OCI-LY1 (cell line): Measurements from ENCODE around the gene FARS2.
A peak's percentile ranks its signal among the peaks of the same experiment; 100 is the strongest.
"Not testable (repeated sequence)": the region's sequence is repeated elsewhere in the genome, so short reads cannot be mapped to it uniquely, and the experiment has no call there.

Experiments used
- H2AFZ ChIP-seq: fragments of 200-600 bp; sonication (generic), shearing (Covaris generic); 2 replicates; pipeline ENCODE4 v1.6.0; 2014; ENCODE audit warnings: antibody characterized with exemption, mild to moderate bottlenecking, low read length
- H3F3A ChIP-seq: fragments of 200-600 bp; sonication (generic), shearing (Covaris generic); 2 replicates; pipeline ENCODE4 v1.6.0; 2014; ENCODE audit warnings: mild to moderate bottlenecking, antibody characterized with exemption, low read length, moderate library complexity; ENCODE audit not compliant: insufficient read depth
- H3K27ac ChIP-seq: fragments of 200-600 bp; sonication (generic); 2 replicates; pipeline ENCODE4 v1.5.1; 2014; ENCODE audit warnings: low read length, mixed run types, mild to moderate bottlenecking, low read depth; ENCODE audit not compliant: poor library complexity, severe bottlenecking
- H3K27me3 ChIP-seq: fragments of 200-600 bp; sonication (generic); 2 replicates; pipeline ENCODE4 v1.6.0; 2014; ENCODE audit warnings: antibody characterized with exemption, mild to moderate bottlenecking, low read length, moderate library complexity; ENCODE audit not compliant: insufficient read depth
- H3K36me3 ChIP-seq: fragments of 200-600 bp; sonication (generic); 2 replicates; pipeline ENCODE4 v1.6.1; 2014; ENCODE audit warnings: mild to moderate bottlenecking, antibody characterized with exemption, low read length, moderate library complexity, mixed read lengths; ENCODE audit not compliant: insufficient read depth
- H3K4me1 ChIP-seq: fragments of 200-600 bp; sonication (generic); 2 replicates; pipeline ENCODE4 v1.5.1; 2014; ENCODE audit warnings: mild to moderate bottlenecking, low read length, moderate library complexity; ENCODE audit not compliant: insufficient read depth, severe bottlenecking
- H3K4me2 ChIP-seq: fragments of 200-600 bp; sonication (generic), shearing (Covaris generic); 2 replicates; pipeline ENCODE4 v1.6.1; 2014; ENCODE audit warnings: low read length
- H3K4me3 ChIP-seq: fragments of 200-600 bp; sonication (generic); 2 replicates; pipeline ENCODE4 v1.5.1; 2014; ENCODE audit warnings: low read length, low read depth, mild to moderate bottlenecking, mixed read lengths; ENCODE audit not compliant: poor library complexity, severe bottlenecking
- H3K79me2 ChIP-seq: fragments of 200-600 bp; shearing (Covaris generic); 2 replicates; pipeline ENCODE4 v1.6.1; 2016; ENCODE audit warnings: mixed run types, low read length, mixed read lengths; ENCODE audit not compliant: insufficient read depth
- H3K9ac ChIP-seq: fragments of 200-600 bp; sonication (generic), shearing (Covaris generic); 2 replicates; pipeline ENCODE4 v1.6.1; 2014; ENCODE audit warnings: mild to moderate bottlenecking, low read length, mixed read lengths
- H3K9me2 ChIP-seq: fragments of 200-600 bp; sonication (generic), shearing (Covaris generic); 2 replicates; pipeline ENCODE4 v1.6.1; 2014; ENCODE audit warnings: low read depth, mild to moderate bottlenecking, low read length, mixed read lengths
- H3K9me3 ChIP-seq: fragments of 200-600 bp; shearing (Covaris generic); 2 replicates; pipeline ENCODE4 v1.6.1; 2014; ENCODE audit warnings: low read length, mixed read lengths
- H4K20me1 ChIP-seq: fragments of 200-600 bp; sonication (generic), shearing (Covaris generic); 2 replicates; pipeline ENCODE4 v1.6.0; 2016; ENCODE audit warnings: mild to moderate bottlenecking, low read length; ENCODE audit not compliant: insufficient read depth
- CTCF ChIP-seq: fragments of 200-600 bp; sonication (generic), shearing (Covaris generic); IDR thresholded peaks from 2 replicates; pipeline ENCODE4 v1.5.1; 2017; ENCODE audit warnings: mild to moderate bottlenecking, antibody characterized with exemption, low read length, moderate library complexity, mixed read lengths
- EZH2 ChIP-seq: fragments of 200-600 bp; sonication (generic), shearing (Covaris generic); IDR thresholded peaks from 2 replicates; pipeline ENCODE4 v1.8.0; 2017; ENCODE audit warnings: borderline replicate concordance, mixed run types, mild to moderate bottlenecking, antibody characterized with exemption, low read length, moderate library complexity, mixed read lengths

The FARS2 gene

GRCh38 chr6:5698318-5698717, 437.0 kb downstream of the FARS2 start:
- H3K27me3 ChIP-seq, result no peaks in the 10 kb centered on the region
- peaks cover 9% of the 10 kb centered on the region for H3K36me3 ChIP-seq
- H3K9ac ChIP-seq, result no peak overlapping the region
- H3K27ac ChIP-seq, result peak overlapping the region; percentile 67
- H3F3A ChIP-seq, result no peaks in the 10 kb centered on the region
- no peak overlapping the region for H2AFZ ChIP-seq
- H3K4me1 ChIP-seq, result peaks cover 58% of the 10 kb centered on the region
- H3K4me2 ChIP-seq, result no peak overlapping the region
- no peaks in the 10 kb centered on the region for H4K20me1 ChIP-seq
- no peak overlapping the region for H3K4me3 ChIP-seq
- TF ChIP-seq CTCF, result no peak
- no peak for TF ChIP-seq EZH2
- no peaks in the 10 kb centered on the region for H3K79me2 ChIP-seq
- peaks cover 16% of the 10 kb centered on the region for H3K9me3 ChIP-seq
- H3K9me2 ChIP-seq, result no peaks in the 10 kb centered on the region

GRCh38 chr6:5699064-5699463, 437.8 kb downstream of the FARS2 start:
- not testable (repeated sequence) for H3K9me3 ChIP-seq, H3K27me3 ChIP-seq, H3K4me3 ChIP-seq, H3F3A ChIP-seq, H2AFZ ChIP-seq, H3K4me2 ChIP-seq, H4K20me1 ChIP-seq, H3K36me3 ChIP-seq, H3K9ac ChIP-seq, H3K79me2 ChIP-seq, H3K9me2 ChIP-seq
- H3K4me1 ChIP-seq, result peaks cover 61% of the 10 kb centered on the region
- peak overlapping the region; percentile 67 for H3K27ac ChIP-seq

- TF ChIP-seq CTCF, result no peak
- no peak for TF ChIP-seq EZH2
- Histone ChIP-seq H3K36me3 (no peaks in the 10 kb centered on the region), H3K4me3 (no peak overlapping the region), H3K4me2 (peak overlapping the region; percentile 30), H3K27ac (peak overlapping the region; percentile 34), H3K79me2 (no peaks in the 10 kb centered on the region), H2AFZ (no peak overlapping the region), H3K9me3 (no peaks in the 10 kb centered on the region), H3F3A (no peaks in the 10 kb centered on the region), H3K27me3 (no peaks in the 10 kb centered on the region), H3K9ac (no peak overlapping the region; the same call in 1 of the 2 replicates), H4K20me1 (no peaks in the 10 kb centered on the region), H3K9me2 (no peaks in the 10 kb centered on the region), H3K4me1 (peaks cover 69% of the 10 kb centered on the region)
Measured at GRCh38 chr6:5701174-5701573, 439.9 kb downstream of the FARS2 start.

GRCh38 chr6:5704708-5705107, 443.4 kb downstream of the FARS2 start:
- no peak overlapping the region for H2AFZ ChIP-seq
- H3K4me1 ChIP-seq, result peaks cover 90% of the 10 kb centered on the region
- TF ChIP-seq EZH2, result no peak
- H3K4me3 ChIP-seq, result no peak overlapping the region
- peak overlapping the region; percentile 94 for H3K27ac ChIP-seq
- no peaks in the 10 kb centered on the region for H3K36me3 ChIP-seq
- no peaks in the 10 kb centered on the region for H3F3A ChIP-seq
- no peak overlapping the region for H3K4me2 ChIP-seq
- H4K20me1 ChIP-seq, result no peaks in the 10 kb centered on the region
- H3K9ac ChIP-seq, result no peak overlapping the region
- no peaks in the 10 kb centered on the region for H3K9me3 ChIP-seq
- no peaks in the 10 kb centered on the region for H3K9me2 ChIP-seq
- no peaks in the 10 kb centered on the region for H3K79me2 ChIP-seq
- no peaks in the 10 kb centered on the region for H3K27me3 ChIP-seq
